IPS DF 6.9 (cell line): ENCODE results near the gene P2RY8.
"Not testable (repeated sequence)": the region's sequence is repeated elsewhere in the genome, so short reads cannot be mapped to it uniquely, and the experiment has no call there.

Experiments used
- DNase-seq: peaks from one replicate; pipeline ENCODE4 v3.0.0-alpha.2; 2013; ENCODE audit warnings: low read depth, low spot score
- H3K27ac ChIP-seq: one replicate; pipeline ENCODE4 v1.5.1; 2013; ENCODE audit warnings: low read length, control low read depth
- H3K27me3 ChIP-seq: 2 replicates; pipeline ENCODE4 v1.6.1; 2013; ENCODE audit warnings: mild to moderate bottlenecking, low read length; ENCODE audit not compliant: control insufficient read depth, insufficient read depth
- H3K36me3 ChIP-seq: 2 replicates; pipeline ENCODE4 v1.6.1; 2013; ENCODE audit warnings: low read length; ENCODE audit not compliant: control insufficient read depth, insufficient read depth
- H3K4me1 ChIP-seq: 2 replicates; pipeline ENCODE4 v1.6.1; 2013; ENCODE audit warnings: low read length; ENCODE audit not compliant: control insufficient read depth, insufficient read depth
- H3K4me3 ChIP-seq: 2 replicates; pipeline ENCODE4 v1.5.1; 2013; ENCODE audit warnings: mild to moderate bottlenecking, low read length
- H3K9me3 ChIP-seq: 2 replicates; pipeline ENCODE4 v1.6.1; 2013; ENCODE audit warnings: low read length, inconsistent platforms; ENCODE audit not compliant: control insufficient read depth, insufficient read depth
- WGBS: extraction: QIAGEN DNeasy Blood & Tissue Kit; methylation state at CpG from one replicate; pipeline ENCODE4 v1.1.7; 2013; ENCODE audit warnings: mixed read lengths, missing lambda C conversion rate; ENCODE audit not compliant: insufficient read length, insufficient coverage; 5-methylcytosine and 5-hydroxymethylcytosine counted together

The P2RY8 gene

DNA sequence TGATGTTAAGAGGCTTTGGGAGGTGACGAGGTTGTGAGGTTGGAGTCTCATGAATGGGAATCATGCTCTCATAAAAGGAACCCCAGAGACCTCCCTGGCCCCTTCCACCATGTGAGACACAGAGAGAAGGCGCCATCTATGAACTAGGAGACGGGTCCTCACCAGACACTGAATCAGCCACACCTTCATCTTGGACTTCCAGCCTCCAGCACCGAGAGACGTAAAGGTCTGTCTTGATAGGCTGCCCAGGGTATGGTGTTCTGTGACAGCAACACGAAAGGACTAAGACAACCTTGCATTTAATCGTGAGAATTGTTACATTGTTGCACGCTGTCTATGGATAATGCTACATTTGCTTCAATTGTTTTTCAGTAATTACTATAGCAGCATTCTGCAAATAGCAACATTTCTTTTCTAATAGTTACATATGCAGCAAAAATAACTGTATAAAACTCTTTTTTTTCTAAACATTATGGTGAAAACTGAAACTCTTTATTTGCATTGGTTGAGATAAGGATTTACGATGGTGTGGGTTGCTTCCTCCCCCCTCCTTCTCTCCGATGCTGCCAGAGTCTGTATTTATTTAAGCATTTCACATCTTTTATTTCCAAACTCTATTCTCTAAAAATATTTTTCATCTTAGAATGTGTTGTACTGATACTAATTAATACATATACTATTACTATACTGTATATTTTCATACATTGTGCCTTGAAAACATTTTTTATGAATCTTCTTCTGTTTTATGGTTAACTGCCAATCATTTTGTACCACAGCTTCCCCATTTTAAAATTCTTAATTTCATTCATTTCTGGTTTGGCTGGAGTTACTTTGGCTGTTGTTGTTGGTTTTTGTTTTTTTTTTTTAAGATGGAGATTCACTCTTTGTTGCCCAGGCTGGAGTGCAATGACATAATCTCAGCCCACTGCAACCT lies 28.0 kb upstream of the P2RY8 start:
- Histone ChIP-seq H3K27me3 (no peaks in the 10 kb centered on the region), H3K4me3 (no peak overlapping the region), H3K36me3 (no peaks in the 10 kb centered on the region), H3K9me3 (no peaks in the 10 kb centered on the region), H3K27ac (no peak overlapping the region), H3K4me1 (no peaks in the 10 kb centered on the region)
- WGBS = no CpG with 5 or more reads among the region's 10 CpGs
- no peak for DNase-seq

DNA sequence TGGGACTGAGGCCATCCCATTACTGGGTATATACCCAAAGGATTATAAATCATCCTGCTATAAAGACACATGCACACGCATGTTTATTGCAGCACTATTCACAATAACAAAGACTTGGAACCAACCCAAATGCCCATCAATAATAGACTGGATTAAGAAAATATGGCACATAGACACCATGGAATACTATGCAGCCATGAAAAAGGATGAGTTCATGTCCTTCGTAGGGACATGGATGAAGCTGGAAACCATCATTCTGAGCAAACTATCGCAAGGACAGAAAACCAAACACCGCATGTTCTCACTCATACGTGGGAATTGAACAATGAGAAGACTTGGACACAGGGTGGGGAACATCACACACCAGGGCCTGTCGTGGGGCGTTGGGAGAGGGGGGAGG lies 27.1 kb upstream of the P2RY8 start:
- WGBS = no CpG with 5 or more reads among the region's 7 CpGs
- H3K9me3 ChIP-seq, H3K36me3 ChIP-seq, H3K4me1 ChIP-seq, H3K27ac ChIP-seq, H3K4me3 ChIP-seq, H3K27me3 ChIP-seq, DNase-seq: not testable (repeated sequence)

DNA sequence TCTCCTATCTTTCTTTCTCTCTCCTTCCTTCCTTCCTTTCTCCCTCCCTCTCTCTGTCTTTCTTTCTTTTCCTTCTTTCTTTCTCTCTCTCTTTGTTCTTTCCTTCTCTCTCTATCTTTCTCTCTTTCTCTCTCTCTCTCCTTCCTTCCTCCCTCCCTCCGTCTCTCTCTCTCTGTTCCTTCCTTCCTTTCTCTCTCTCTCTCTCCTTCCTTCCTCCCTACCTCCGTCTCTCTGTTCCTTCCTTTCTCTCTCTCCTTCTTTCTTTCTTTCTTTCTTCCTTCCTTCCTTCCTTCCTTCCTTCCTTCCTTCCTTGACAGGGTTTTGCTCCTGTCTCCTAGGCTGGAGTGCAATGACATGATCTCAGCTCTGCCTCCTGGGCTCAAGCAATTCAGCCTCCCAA lies 24.2 kb upstream of the P2RY8 start:
- no peaks in the 10 kb centered on the region for H3K9me3 ChIP-seq
- H3K4me1 ChIP-seq = no peaks in the 10 kb centered on the region
- no CpG with 5 or more reads among the region's 2 CpGs for WGBS
- DNase-seq = no peak
- no peaks in the 10 kb centered on the region for H3K27me3 ChIP-seq
- no peak overlapping the region for H3K27ac ChIP-seq
- H3K36me3 ChIP-seq = no peaks in the 10 kb centered on the region
- H3K4me3 ChIP-seq = no peak overlapping the region

DNA sequence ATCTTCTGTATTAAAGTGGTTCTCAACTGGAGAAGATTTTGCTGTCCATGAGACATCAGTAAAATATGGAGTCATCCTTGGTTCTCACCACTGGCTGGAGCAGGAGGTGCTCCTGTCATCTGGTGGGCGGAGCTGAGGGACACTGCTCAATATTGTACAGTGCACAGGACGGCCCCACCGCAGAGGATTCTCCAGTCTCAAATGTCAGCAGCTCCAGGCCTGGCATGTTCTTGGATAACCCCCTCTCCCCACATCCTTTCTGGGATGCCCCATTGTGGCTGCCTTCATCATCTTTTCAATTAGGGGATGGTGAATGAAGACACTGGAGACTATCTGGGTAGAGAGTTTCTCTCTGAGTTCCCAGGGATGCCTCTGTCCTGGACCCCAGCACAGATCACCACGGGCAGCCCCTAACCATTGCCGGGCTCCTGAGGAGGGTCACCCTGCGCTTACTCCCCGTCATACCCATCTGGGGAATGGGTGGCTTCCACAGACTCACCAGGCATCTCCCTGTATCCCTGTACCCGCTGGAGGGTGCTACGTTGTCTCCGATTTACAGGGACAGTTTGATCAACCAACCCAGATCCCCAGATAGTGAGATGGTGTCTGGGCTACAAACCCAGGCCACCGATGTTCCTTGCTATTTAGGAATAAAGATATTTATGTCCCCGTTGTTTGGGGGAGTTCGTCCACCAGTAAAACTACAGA lies 21.9 kb upstream of the P2RY8 start:
- Histone ChIP-seq H3K4me1 (peaks cover 1% of the 10 kb centered on the region; the same call in 1 of the 2 replicates), H3K27me3 (no peaks in the 10 kb centered on the region), H3K9me3 (peaks cover 2% of the 10 kb centered on the region), H3K36me3 (no peaks in the 10 kb centered on the region), H3K4me3 (no peak overlapping the region), H3K27ac (no peak overlapping the region)
- no CpG with 5 or more reads among the region's 13 CpGs for WGBS
- no peak for DNase-seq

DNA sequence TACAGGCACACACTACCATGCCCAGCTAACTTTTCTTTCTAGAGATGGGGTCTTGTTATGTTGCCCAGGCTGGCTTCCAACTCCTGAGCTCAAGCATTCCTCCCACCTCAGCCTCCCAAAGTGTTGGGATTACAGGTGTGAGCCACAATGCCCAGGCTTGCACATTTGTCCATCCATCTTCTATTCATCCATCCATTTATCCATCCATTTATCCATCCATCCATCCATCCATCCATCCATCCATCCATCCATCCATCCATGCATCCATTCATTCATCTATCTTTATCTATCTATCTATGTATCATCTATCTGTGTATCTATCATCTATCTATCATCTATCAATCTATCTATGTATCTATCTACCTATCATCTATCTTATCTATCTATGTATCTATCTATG lies 20.5 kb upstream of the P2RY8 start:
- not testable (repeated sequence) for DNase-seq, H3K27ac ChIP-seq, H3K4me1 ChIP-seq, H3K36me3 ChIP-seq, H3K27me3 ChIP-seq, H3K4me3 ChIP-seq, H3K9me3 ChIP-seq

DNA sequence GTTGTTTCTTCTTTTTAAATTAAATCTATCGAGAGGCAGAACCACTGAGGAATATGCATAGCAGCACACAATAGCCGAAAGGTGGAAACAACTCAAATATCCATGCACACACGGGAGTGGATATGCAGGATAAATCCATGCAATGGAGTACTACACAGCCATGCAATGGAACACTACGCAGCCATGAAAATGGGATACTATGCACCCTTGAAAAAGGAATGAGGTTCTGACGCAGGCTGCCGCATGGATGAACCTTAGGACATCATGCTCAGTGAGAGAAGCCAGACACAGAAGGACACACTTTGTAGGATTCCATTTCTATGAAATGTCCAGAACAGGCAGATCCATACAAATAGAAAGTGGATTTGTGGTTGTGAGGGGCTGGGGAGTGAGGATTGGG lies 18.4 kb upstream of the P2RY8 start:
- no peak for DNase-seq
- Histone ChIP-seq H3K4me3 (no peak overlapping the region), H3K9me3 (peaks cover 2% of the 10 kb centered on the region), H3K27ac (no peak overlapping the region), H3K36me3 (no peaks in the 10 kb centered on the region), H3K4me1 (peaks cover 1% of the 10 kb centered on the region; the same call in 1 of the 2 replicates), H3K27me3 (no peaks in the 10 kb centered on the region)
- WGBS = no CpG with 5 or more reads among the region's 6 CpGs

DNA sequence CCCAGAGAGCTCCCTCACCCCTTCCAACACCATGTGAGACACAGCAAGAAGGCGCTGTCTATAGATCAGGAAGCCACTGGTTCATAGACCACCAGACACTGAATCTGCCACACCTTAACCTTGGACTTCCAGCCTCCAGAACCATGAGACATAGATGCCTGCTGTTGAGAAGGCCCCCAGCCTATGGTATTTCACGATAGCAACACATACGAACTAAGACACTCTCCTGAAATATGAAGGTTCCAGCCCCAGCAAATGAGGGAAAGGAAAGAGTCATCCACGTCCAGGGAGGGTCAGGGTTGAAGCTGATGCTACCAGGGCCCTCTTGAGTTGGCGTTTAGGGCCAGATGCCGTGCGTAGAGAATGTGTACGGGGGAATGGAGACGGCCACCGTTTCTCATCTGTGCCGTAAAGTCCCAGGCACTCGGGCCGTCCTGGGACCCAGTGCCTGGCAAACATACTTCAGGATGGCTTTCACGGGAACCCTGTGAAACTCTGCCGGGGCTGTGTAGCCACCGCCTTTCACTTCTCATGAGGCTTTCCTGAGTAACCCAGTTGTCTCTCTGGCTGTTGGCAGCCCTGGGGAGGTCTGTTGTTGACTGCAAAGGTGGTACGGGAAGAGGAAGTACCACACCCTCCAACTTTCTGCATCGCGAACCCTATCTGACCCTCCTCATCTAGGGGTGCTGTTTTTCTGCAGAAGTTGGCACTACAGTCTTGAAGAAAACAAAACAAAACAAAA lies 17.7 kb upstream of the P2RY8 start:
- WGBS = no CpG with 5 or more reads among the region's 19 CpGs
- Histone ChIP-seq H3K27ac (no peak overlapping the region), H3K4me3 (no peak overlapping the region), H3K4me1 (peaks cover 1% of the 10 kb centered on the region; the same call in 1 of the 2 replicates), H3K36me3 (no peaks in the 10 kb centered on the region), H3K9me3 (peaks cover 2% of the 10 kb centered on the region), H3K27me3 (no peaks in the 10 kb centered on the region)
- DNase-seq = no peak

DNA sequence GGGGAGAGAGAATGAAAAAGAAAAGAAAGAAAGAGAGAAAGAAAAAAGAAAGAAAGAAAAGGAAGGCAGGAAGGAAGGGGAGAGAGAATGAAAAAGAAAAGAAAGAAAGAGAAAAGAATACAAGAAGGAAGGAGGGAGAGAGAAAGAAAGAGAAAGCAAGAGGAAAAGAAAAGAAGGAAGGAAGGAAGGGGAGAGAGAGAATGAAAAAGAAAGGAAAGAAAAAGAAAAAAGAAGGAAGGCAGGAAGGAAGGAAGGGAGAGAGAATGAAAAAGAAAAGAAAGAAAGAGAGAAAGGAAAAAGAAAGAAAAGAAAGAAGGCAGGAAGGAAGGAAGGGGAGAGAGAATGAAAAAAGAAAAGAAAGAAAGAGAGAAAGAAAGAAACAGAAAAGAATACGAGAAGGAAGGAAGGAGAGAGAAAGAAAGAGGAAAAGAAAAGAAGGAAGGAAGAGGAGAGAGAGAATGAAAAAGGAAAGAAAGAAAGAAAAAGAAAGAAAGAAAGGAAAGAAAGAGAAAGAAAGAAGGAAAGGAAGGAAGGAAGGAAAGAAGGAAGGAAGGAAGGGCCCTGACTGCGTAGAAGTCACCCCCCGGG lies 15.1 kb upstream of the P2RY8 start:
- Histone ChIP-seq H3K27ac (no peak overlapping the region), H3K9me3 (peaks cover 2% of the 10 kb centered on the region), H3K36me3 (no peaks in the 10 kb centered on the region), H3K4me1 (peaks cover 1% of the 10 kb centered on the region; the same call in 1 of the 2 replicates), H3K27me3 (no peaks in the 10 kb centered on the region), H3K4me3 (no peak overlapping the region)
- no peak for DNase-seq
- WGBS = 100% methylated on average over 1 of the region's 3 CpGs

DNA sequence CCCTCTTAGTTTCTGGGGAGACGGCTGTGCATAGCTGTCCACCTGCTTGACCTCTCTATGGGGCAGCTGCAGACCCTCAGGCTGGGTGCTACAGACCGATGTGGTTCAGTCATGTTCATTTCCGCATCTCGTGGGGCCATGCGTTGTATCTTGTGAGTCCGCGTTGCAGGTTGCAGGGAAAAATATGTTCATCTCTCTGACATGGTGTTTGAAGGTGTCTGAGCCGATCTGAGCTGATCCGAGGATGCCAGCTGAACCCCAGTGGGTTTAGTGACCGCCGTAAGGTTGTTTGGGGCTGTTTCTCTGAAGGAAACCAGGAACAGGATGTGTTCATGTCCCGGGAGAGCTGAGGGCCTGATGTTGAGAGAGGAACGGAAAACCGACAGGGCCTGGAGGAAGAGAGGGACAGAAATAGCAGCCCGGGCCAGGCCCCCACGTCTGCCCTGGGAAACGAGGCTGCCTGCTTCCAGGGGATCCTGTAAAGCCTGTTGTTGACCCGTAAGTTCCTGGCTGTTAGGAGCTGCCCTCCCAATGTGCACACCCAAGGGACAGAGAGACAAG lies 9.8 kb upstream of the P2RY8 start:
- Histone ChIP-seq H3K27ac (no peak overlapping the region), H3K4me3 (no peak overlapping the region), H3K4me1 (no peaks in the 10 kb centered on the region), H3K9me3 (no peaks in the 10 kb centered on the region), H3K36me3 (no peaks in the 10 kb centered on the region), H3K27me3 (no peaks in the 10 kb centered on the region)
- WGBS = no CpG with 5 or more reads among the region's 18 CpGs
- DNase-seq = no peak
